WERI-Rb-1 (cell line): ENCODE data around the gene OR2Y1.

Experiments used
- DNase-seq: peaks from one replicate; pipeline ENCODE4 v3.0.0-alpha.2; 2020
- H3K27ac ChIP-seq: fragments of 250-450 bp; sonication (Bioruptor Pico); 2 replicates; pipeline ENCODE4 v1.5.1; 2020; ENCODE audit warnings: mild to moderate bottlenecking, moderate library complexity
- H3K27me3 ChIP-seq: fragments of 250-450 bp; sonication (Bioruptor Pico); 2 replicates; pipeline ENCODE4 v1.5.1; 2021; ENCODE audit warnings: mild to moderate bottlenecking, low read depth, moderate library complexity; ENCODE audit not compliant: insufficient read depth, severe bottlenecking
- H3K36me3 ChIP-seq: fragments of 250-450 bp; sonication (Bioruptor Pico); 2 replicates; pipeline ENCODE4 v1.5.1; 2020; ENCODE audit warnings: mild to moderate bottlenecking, moderate library complexity
- H3K4me3 ChIP-seq: 2 replicates; pipeline ENCODE4 v1.5.1; 2011; ENCODE audit warnings: low read depth, mild to moderate bottlenecking, control low read depth, low read length
- H3K9me3 ChIP-seq: fragments of 250-450 bp; sonication (Bioruptor Pico); 2 replicates; pipeline ENCODE4 v1.5.1; 2021; ENCODE audit warnings: mild to moderate bottlenecking, moderate library complexity; ENCODE audit not compliant: severe bottlenecking
- TF ChIP-seq, protein P1 (sequence below): IDR thresholded peaks from 2 replicates; pipeline ENCODE4 v1.5.1; 2011; ENCODE audit warnings: low read depth, mild to moderate bottlenecking, control low read depth, inconsistent platforms, low read length

The OR2Y1 gene

DNA sequence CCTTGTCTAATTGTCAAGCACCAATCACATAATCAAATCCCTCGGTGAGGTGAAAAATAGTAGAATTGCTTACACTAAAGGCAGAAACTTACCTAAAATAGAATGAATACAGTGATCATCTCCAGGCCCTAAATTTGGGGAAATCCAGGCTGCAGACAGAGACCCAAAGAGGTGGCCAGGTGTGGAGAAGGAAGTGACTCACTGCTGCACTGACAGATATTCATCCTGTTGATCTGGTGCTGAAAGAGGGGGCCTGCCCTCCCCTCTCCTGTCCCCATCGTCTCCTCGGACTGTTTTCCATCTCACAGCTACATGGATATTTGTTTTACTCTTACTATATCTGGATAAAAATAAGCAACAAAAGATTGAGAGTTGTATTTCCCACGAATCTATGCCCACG is 15.9 kb downstream of the OR2Y1 start:
- TF ChIP-seq, protein P1, sequence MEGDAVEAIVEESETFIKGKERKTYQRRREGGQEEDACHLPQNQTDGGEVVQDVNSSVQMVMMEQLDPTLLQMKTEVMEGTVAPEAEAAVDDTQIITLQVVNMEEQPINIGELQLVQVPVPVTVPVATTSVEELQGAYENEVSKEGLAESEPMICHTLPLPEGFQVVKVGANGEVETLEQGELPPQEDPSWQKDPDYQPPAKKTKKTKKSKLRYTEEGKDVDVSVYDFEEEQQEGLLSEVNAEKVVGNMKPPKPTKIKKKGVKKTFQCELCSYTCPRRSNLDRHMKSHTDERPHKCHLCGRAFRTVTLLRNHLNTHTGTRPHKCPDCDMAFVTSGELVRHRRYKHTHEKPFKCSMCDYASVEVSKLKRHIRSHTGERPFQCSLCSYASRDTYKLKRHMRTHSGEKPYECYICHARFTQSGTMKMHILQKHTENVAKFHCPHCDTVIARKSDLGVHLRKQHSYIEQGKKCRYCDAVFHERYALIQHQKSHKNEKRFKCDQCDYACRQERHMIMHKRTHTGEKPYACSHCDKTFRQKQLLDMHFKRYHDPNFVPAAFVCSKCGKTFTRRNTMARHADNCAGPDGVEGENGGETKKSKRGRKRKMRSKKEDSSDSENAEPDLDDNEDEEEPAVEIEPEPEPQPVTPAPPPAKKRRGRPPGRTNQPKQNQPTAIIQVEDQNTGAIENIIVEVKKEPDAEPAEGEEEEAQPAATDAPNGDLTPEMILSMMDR: no peak
- Histone ChIP-seq H3K9me3 (no peaks in the 10 kb centered on the region), H3K27me3 (no peaks in the 10 kb centered on the region), H3K27ac (no peak overlapping the region), H3K4me3 (no peak overlapping the region), H3K36me3 (no peaks in the 10 kb centered on the region)
- no peak for DNase-seq

DNA sequence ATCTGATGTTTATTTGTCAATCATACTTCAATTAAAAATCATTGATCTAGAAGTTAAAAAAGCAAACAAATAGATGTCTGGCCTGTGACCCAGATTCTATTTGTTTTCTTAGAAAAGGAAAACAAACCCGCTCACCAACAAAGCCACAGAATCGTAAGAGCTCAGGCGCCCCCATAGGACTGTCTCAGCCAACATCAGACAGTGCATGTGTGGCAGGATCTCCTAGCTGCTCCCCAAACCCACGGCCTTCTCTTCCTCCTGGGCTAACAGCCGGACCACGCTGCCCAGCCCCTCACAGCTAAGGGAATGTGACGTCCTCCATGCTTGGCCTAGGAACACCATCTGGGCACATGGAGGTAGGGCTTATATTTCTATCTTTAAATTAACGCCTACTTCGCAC is 19.4 kb downstream of the OR2Y1 start:
- Histone ChIP-seq H3K9me3 (no peaks in the 10 kb centered on the region), H3K36me3 (no peaks in the 10 kb centered on the region), H3K27me3 (no peaks in the 10 kb centered on the region), H3K4me3 (no peak overlapping the region), H3K27ac (no peak overlapping the region)
- DNase-seq: no peak
- TF ChIP-seq, protein P1: no peak

DNA sequence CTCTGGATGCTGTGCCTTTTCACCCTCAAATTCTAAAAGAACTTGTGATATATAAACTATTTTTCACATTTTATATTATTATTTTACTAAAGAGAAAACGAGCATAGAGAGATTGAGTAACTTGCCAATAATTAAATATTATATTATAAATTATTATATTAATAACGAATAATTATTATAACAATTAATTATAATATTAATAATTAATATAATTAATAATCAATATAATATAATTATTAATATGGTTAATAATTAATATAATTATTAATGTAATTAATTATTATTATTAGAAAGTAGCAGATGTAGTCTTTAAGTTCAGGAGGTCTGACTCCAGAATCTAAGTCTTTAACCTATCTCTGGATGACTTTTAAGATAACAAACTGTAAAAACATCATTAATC is 20.1 kb downstream of the OR2Y1 start:
- H3K27ac ChIP-seq: no peak overlapping the region
- DNase-seq: no peak
- TF ChIP-seq, protein P1: no peak
- no peak overlapping the region for H3K4me3 ChIP-seq
- H3K27me3 ChIP-seq: no peaks in the 10 kb centered on the region
- H3K36me3 ChIP-seq: no peaks in the 10 kb centered on the region
- H3K9me3 ChIP-seq: no peaks in the 10 kb centered on the region

DNA sequence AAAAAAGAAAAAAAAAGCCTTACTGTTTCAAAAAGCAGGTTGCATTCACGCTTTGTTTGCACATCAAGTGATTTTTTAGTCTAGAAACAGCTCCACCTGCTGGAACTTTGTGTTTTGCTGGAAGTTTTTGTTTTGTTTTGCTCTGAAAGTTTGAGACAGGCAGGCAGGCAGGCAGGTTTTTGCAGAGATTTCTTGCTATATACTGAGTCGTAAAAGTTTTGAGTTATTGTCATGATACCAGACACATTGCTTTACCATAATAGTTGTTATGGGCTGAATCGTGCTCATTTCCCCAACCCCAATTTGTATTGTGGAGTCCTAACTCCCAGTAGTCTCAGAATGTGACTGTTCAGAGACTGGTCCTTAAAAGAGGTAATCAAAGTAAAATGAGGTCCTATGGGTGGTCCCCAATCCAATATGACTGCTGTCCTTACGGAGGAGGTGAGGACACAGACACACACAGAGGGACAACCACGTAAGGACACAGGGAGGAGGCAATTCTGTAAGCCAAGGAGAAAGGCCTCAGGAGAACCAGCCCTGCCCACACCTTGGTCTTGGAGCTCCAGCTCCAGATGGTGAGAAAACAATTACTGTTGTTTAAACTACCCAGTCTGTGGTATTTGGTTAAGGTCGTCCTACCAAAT is 20.9 kb downstream of the OR2Y1 start:
- peak; percentile 17 for DNase-seq
- Histone ChIP-seq H3K27ac (no peak overlapping the region), H3K27me3 (no peaks in the 10 kb centered on the region), H3K36me3 (no peaks in the 10 kb centered on the region), H3K9me3 (no peaks in the 10 kb centered on the region), H3K4me3 (no peak overlapping the region)
- TF ChIP-seq, protein P1: peak; percentile 34; the same call in 1 of the 2 replicates

DNA sequence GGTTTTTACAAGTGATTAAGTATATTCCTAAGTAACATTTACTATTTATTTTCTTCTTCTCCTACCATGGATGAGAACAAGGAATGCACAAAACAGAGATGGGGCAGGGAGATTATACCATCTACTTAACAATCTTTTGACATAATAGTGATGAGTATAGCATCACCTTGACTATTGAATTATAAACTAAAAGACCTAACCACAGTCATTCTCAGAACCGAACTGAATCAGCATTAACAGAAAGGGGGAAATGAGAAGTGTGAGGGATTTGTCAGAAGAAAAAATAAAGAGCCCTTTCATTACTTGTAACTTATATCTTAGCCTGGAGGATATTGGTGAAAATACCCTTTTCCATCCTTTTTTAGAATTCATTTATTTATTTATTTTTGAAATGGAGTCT is 21.9 kb downstream of the OR2Y1 start:
- TF ChIP-seq, protein P1: no peak
- Histone ChIP-seq H3K27me3 (no peaks in the 10 kb centered on the region), H3K27ac (no peak overlapping the region), H3K36me3 (no peaks in the 10 kb centered on the region), H3K9me3 (no peaks in the 10 kb centered on the region), H3K4me3 (no peak overlapping the region)
- DNase-seq: no peak

DNA sequence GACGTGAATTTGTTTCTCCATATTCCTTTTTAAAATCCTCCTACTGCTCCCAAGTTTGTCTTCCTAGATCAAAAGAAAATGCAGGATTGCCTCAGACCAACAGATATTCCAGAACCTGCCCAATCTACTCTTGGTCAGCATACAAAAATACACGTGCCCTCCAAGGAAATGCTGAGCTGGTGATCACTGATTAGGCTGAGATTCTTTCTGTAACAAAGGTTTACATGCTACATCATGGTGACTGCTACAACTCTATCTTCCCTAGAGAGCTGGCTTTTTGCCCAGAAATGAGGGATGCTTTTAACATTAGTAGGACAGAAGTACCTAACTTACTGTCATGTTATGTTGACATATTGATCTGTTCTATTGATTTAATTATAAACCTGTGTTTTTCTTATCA is 35.5 kb downstream of the OR2Y1 start:
- DNase-seq: no peak
- Histone ChIP-seq H3K9me3 (no peaks in the 10 kb centered on the region), H3K36me3 (no peaks in the 10 kb centered on the region), H3K4me3 (no peak overlapping the region), H3K27ac (no peak overlapping the region), H3K27me3 (no peaks in the 10 kb centered on the region)
- TF ChIP-seq, protein P1: no peak
